MM.1S (cell line): ENCODE data around the gene RPL18.

Experiments used
- DNase-seq: peaks from one replicate; pipeline ENCODE4 v3.0.0-alpha.2; 2015
- H2AFZ ChIP-seq: fragments of 300-600 bp; sonication (generic); 2 replicates; pipeline ENCODE4 v1.6.0; 2016; ENCODE audit warnings: antibody characterized with exemption, low read length
- H3F3A ChIP-seq: fragments of 300-600 bp; sonication (generic); 2 replicates; pipeline ENCODE4 v1.6.1; 2016; ENCODE audit warnings: mild to moderate bottlenecking, antibody characterized with exemption, low read length, moderate library complexity, mixed read lengths; ENCODE audit not compliant: insufficient read depth
- H3K27ac ChIP-seq: fragments of 300-600 bp; sonication (generic); 2 replicates; pipeline ENCODE4 v1.5.1; 2016; ENCODE audit warnings: mild to moderate bottlenecking, low read length
- H3K27me3 ChIP-seq: fragments of 300-600 bp; sonication (generic); replicated peaks from 2 replicates; pipeline ENCODE4 v1.6.0; 2016; ENCODE audit warnings: low read length; ENCODE audit not compliant: insufficient read depth
- H3K36me3 ChIP-seq: fragments of 300-600 bp; sonication (generic); replicated peaks from 2 replicates; pipeline ENCODE4 v1.6.1; 2016; ENCODE audit warnings: mild to moderate bottlenecking, low read length, mixed read lengths; ENCODE audit not compliant: insufficient read depth
- H3K4me1 ChIP-seq: fragments of 300-600 bp; sonication (generic); 2 replicates; pipeline ENCODE4 v1.6.1; 2016; ENCODE audit warnings: low read length, mixed read lengths
- H3K4me2 ChIP-seq: fragments of 300-600 bp; sonication (generic); 2 replicates; pipeline ENCODE4 v1.6.0; 2016; ENCODE audit warnings: low read depth, low read length
- H3K4me3 ChIP-seq: fragments of 300-600 bp; sonication (generic); 2 replicates; pipeline ENCODE4 v1.5.1; 2016; ENCODE audit warnings: low read length, mixed read lengths
- H3K79me2 ChIP-seq: fragments of 300-600 bp; sonication (generic); 2 replicates; pipeline ENCODE4 v1.6.1; 2016; ENCODE audit warnings: mixed run types, low read length, mixed read lengths
- H3K9ac ChIP-seq: fragments of 300-600 bp; sonication (generic); 2 replicates; pipeline ENCODE4 v1.6.1; 2016; ENCODE audit warnings: low read length, mixed read lengths
- H3K9me2 ChIP-seq: fragments of 300-600 bp; sonication (generic); replicated peaks from 2 replicates; pipeline ENCODE4 v1.6.1; 2016; ENCODE audit warnings: mild to moderate bottlenecking, low read length, mixed read lengths; ENCODE audit not compliant: insufficient read depth
- H3K9me3 ChIP-seq: fragments of 300-600 bp; sonication (generic); replicated peaks from 2 replicates; pipeline ENCODE4 v1.6.1; 2016; ENCODE audit warnings: mild to moderate bottlenecking, low read length, mixed read lengths; ENCODE audit not compliant: insufficient read depth
- H4K20me1 ChIP-seq: fragments of 300-600 bp; sonication (generic); 2 replicates; pipeline ENCODE4 v1.6.1; 2016; ENCODE audit warnings: mild to moderate bottlenecking, low read length, moderate library complexity, mixed read lengths; ENCODE audit not compliant: insufficient read depth
- EZH2 ChIP-seq: fragments of 300-600 bp; sonication (generic); optimal IDR thresholded peaks from 2 replicates; pipeline ENCODE3; 2017; ENCODE audit warnings: low read depth, mild to moderate bottlenecking, antibody characterized with exemption, low read length, mixed read lengths
- EZH2phosphoT487 ChIP-seq: fragments of 300-600 bp; sonication (generic); IDR thresholded peaks from 2 replicates; pipeline ENCODE4 v1.6.1; 2018; ENCODE audit warnings: antibody characterized with exemption, low read length
- TF ChIP-seq, protein P1 (sequence below): fragments of 300-600 bp; sonication (generic); IDR thresholded peaks from 2 replicates; pipeline ENCODE4 v1.5.1; 2016; ENCODE audit warnings: antibody characterized with exemption, low read length, mixed read lengths

The RPL18 gene

GRCh38 chr19:48665786-48666185 lies 46.8 kb upstream of the RPL18 start:
- H3K9ac ChIP-seq: no peak overlapping the region
- H3K4me1 ChIP-seq: peaks cover 2% of the 10 kb centered on the region
- DNase-seq: no peak
- H4K20me1 ChIP-seq: no peaks in the 10 kb centered on the region
- no peak overlapping the region for H3K4me3 ChIP-seq
- no peaks in the 10 kb centered on the region for H3F3A ChIP-seq
- H3K36me3 ChIP-seq: no peaks in the 10 kb centered on the region
- H3K27ac ChIP-seq: no peak overlapping the region
- peaks cover 22% of the 10 kb centered on the region; the same call in 1 of the 2 replicates for H3K27me3 ChIP-seq
- H2AFZ ChIP-seq: no peak overlapping the region
- H3K9me3 ChIP-seq: no peaks in the 10 kb centered on the region
- H3K79me2 ChIP-seq: no peaks in the 10 kb centered on the region
- no peaks in the 10 kb centered on the region for H3K9me2 ChIP-seq
- no peak overlapping the region for H3K4me2 ChIP-seq
- no peak for TF ChIP-seq EZH2
- no peak for TF ChIP-seq EZH2phosphoT487
- TF ChIP-seq, protein P1, sequence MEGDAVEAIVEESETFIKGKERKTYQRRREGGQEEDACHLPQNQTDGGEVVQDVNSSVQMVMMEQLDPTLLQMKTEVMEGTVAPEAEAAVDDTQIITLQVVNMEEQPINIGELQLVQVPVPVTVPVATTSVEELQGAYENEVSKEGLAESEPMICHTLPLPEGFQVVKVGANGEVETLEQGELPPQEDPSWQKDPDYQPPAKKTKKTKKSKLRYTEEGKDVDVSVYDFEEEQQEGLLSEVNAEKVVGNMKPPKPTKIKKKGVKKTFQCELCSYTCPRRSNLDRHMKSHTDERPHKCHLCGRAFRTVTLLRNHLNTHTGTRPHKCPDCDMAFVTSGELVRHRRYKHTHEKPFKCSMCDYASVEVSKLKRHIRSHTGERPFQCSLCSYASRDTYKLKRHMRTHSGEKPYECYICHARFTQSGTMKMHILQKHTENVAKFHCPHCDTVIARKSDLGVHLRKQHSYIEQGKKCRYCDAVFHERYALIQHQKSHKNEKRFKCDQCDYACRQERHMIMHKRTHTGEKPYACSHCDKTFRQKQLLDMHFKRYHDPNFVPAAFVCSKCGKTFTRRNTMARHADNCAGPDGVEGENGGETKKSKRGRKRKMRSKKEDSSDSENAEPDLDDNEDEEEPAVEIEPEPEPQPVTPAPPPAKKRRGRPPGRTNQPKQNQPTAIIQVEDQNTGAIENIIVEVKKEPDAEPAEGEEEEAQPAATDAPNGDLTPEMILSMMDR: no peak

GRCh38 chr19:48664476-48664875 lies 45.5 kb upstream of the RPL18 start:
- DNase-seq: no peak
- Histone ChIP-seq H3K4me3 (no peak overlapping the region), H3K27ac (no peak overlapping the region), H4K20me1 (no peaks in the 10 kb centered on the region), H3K79me2 (no peaks in the 10 kb centered on the region), H3K4me2 (no peak overlapping the region), H3K9me2 (no peaks in the 10 kb centered on the region), H3K4me1 (peaks cover 4% of the 10 kb centered on the region), H2AFZ (no peak overlapping the region), H3F3A (no peaks in the 10 kb centered on the region), H3K9me3 (no peaks in the 10 kb centered on the region), H3K36me3 (no peaks in the 10 kb centered on the region), H3K9ac (no peak overlapping the region), H3K27me3 (peaks cover 24% of the 10 kb centered on the region; the same call in 1 of the 2 replicates)
- TF ChIP-seq EZH2: no peak
- TF ChIP-seq, protein P1: no peak
- TF ChIP-seq EZH2phosphoT487: no peak

GRCh38 chr19:48663667-48664066 lies 44.7 kb upstream of the RPL18 start:
- H3F3A ChIP-seq: no peaks in the 10 kb centered on the region
- peaks cover 4% of the 10 kb centered on the region for H3K4me1 ChIP-seq
- no peaks in the 10 kb centered on the region for H3K36me3 ChIP-seq
- peaks cover 30% of the 10 kb centered on the region for H3K27me3 ChIP-seq
- H3K9me3 ChIP-seq: no peaks in the 10 kb centered on the region
- no peak overlapping the region for H3K27ac ChIP-seq
- H2AFZ ChIP-seq: no peak overlapping the region
- no peak overlapping the region for H3K4me2 ChIP-seq
- no peaks in the 10 kb centered on the region for H3K9me2 ChIP-seq
- no peaks in the 10 kb centered on the region for H4K20me1 ChIP-seq
- H3K4me3 ChIP-seq: no peak overlapping the region
- TF ChIP-seq, protein P1: no peak
- TF ChIP-seq EZH2phosphoT487: no peak
- TF ChIP-seq EZH2: no peak
- H3K9ac ChIP-seq: no peak overlapping the region
- no peaks in the 10 kb centered on the region for H3K79me2 ChIP-seq
- no peak for DNase-seq
